HepG2 (cell line): ENCODE measurements around the gene PROX1. TPM values are rescaled to one million over a fixed set of nuclear protein-coding genes. Genes with fewer than 3 reads are reported as not detected.
A peak's percentile ranks its signal among the peaks of the same experiment; 100 is the strongest.

Experiments used
- CHD2 ChIP-seq: IDR thresholded peaks from 2 replicates; pipeline ENCODE4 v1.6.1; 2011; ENCODE audit warnings: low read depth, low read length, improper control_type of control experiment
- FOXC1 ChIP-seq: sonication (generic); formaldehyde crosslinking; IDR thresholded peaks from 2 replicates; pipeline ENCODE4 v1.8.0; 2022; ENCODE audit warnings: mild to moderate bottlenecking, missing genetic modification reagents, borderline replicate concordance
- GATA4 ChIP-seq: sonication (generic); IDR thresholded peaks from 2 replicates; pipeline ENCODE4 v1.6.1; 2016; ENCODE audit warnings: antibody characterized with exemption, low read depth, borderline replicate concordance
- KAT8 ChIP-seq: IDR thresholded peaks from 2 replicates; pipeline ENCODE4 v1.6.1; 2016; ENCODE audit warnings: missing genetic modification reagents, missing compliant biosample characterization
- KIAA2018 ChIP-seq: sonication (generic); formaldehyde crosslinking; IDR thresholded peaks from 2 replicates; pipeline ENCODE4 v1.5.0; 2020; ENCODE audit warnings: mild to moderate bottlenecking, missing genetic modification reagents, borderline replicate concordance
- RXRB ChIP-seq: IDR thresholded peaks from 2 replicates; pipeline ENCODE4 v1.6.1; 2016; ENCODE audit warnings: borderline replicate concordance, missing genetic modification reagents, missing compliant biosample characterization
- SIN3B ChIP-seq: fragments of 150-350 bp; IDR thresholded peaks from 2 replicates; pipeline ENCODE4 v1.6.1; 2014; ENCODE audit warnings: low read length
- SP1 ChIP-seq, 2 experiments: fragments of 450-650 bp in 1 of 2; sonication (generic) in 1 of 2; formaldehyde crosslinking in 1 of 2; IDR thresholded peaks; 2 replicates each; pipeline versions ENCODE4 v1.4.0 to v1.6.1; 2016 to 2020; ENCODE audit warnings: missing genetic modification reagents in 1 of 2
- YEATS2 ChIP-seq: sonication (generic); formaldehyde crosslinking; IDR thresholded peaks from 2 replicates; pipeline ENCODE4 v1.4.0; 2020; ENCODE audit warnings: missing genetic modification reagents, borderline replicate concordance
- ZNF234 ChIP-seq: sonication (generic); formaldehyde crosslinking; conservative IDR thresholded peaks from 2 replicates; pipeline ENCODE4 v1.5.1; 2020; ENCODE audit warnings: mild to moderate bottlenecking, missing genetic modification reagents
- ZNF335 ChIP-seq: sonication (generic); formaldehyde crosslinking; IDR thresholded peaks from 2 replicates; pipeline ENCODE4 v1.4.0; 2020; ENCODE audit warnings: missing genetic modification reagents
- ZNF367 ChIP-seq: sonication (generic); formaldehyde crosslinking; IDR thresholded peaks from 2 replicates; pipeline ENCODE4 v1.4.0; 2020; ENCODE audit warnings: missing genetic modification reagents, borderline replicate concordance
- ZNF737 ChIP-seq: sonication (generic); formaldehyde crosslinking; IDR thresholded peaks from 2 replicates; pipeline ENCODE4 v1.5.0; 2020; ENCODE audit warnings: missing genetic modification reagents, mild to moderate bottlenecking, borderline replicate concordance
- polyA plus RNA-seq, 8 experiments: library from polyadenylated mRNA; depleted of rRNA in 3 of 8; stranded (reverse) in 7 of 8; unstranded in 1 of 8; fragments of >200 nt; fragmentation: Illumina TruSeq in 4 of 8; extraction: Trizol in 4 of 8; gene quantifications; 2 replicates each; pipeline versions ENCODE4 v1.2.1 to v1.2.3, GENCODE V29; 2011 to 2016; ENCODE audit warnings: low read depth in 4 of 8, missing spikeins in 1 of 8, mixed read lengths in 1 of 8; ENCODE audit not compliant: insufficient read depth in 1 of 8
- total RNA-seq, 5 experiments: library from RNA; depleted of rRNA; stranded (reverse); fragments of >200 nt; fragmentation: Illumina TruSeq; extraction: Trizol; gene quantifications; 2 replicates each; pipeline ENCODE4 v1.2.3, GENCODE V29; 2016; ENCODE audit warnings: low read depth in 1 of 5

Gene PROX1
- total and polyA plus RNA-seq, 2 of the 13 experiments (the other 11 are each of a cell fraction or from before 2014, with no cell fraction given), result 12.3 to 30.2 TPM

GRCh38 chr1:213987927-213988506 is at the start of gene PROX1 (continued):
- no peak for TF ChIP-seq KIAA2018 (CRISPR knock-in tag)
- no peak for TF ChIP-seq ZNF335 (CRISPR knock-in tag)
- TF ChIP-seq GATA4, result no peak; the same call in 1 of the 2 replicates
- TF ChIP-seq ZNF234, result no peak
- TF ChIP-seq ZNF737, result no peak
- TF ChIP-seq CHD2, result no peak
- no peak for TF ChIP-seq SP1 (IDR thresholded peaks at IDR 0.05)
- no peak for TF ChIP-seq SP1 (CRISPR knock-in tag; IDR thresholded peaks at IDR 0.05)
- TF ChIP-seq KAT8 (CRISPR knock-in tag), result peak; percentile 54; the same call in 1 of the 2 replicates
- no peak for TF ChIP-seq YEATS2 (CRISPR knock-in tag)
- no peak for TF ChIP-seq SIN3B
- TF ChIP-seq FOXC1 (CRISPR knock-in tag), result 0 out of 2 replicates have a peak, but pooled peaks have one; percentile 58
- TF ChIP-seq RXRB (CRISPR knock-in tag), result peak; percentile 24; the same call in 1 of the 2 replicates
- no peak for TF ChIP-seq ZNF367 (CRISPR knock-in tag)
